GM10847 (cell line): ENCODE measurements around the gene MRPS18B.

Experiments used
- POLR2A ChIP-seq: IDR thresholded peaks from 2 replicates; pipeline ENCODE4 v1.6.1; 2011; ENCODE audit not compliant: insufficient read length; ENCODE audit errors: extremely low read depth

The MRPS18B gene

DNA sequence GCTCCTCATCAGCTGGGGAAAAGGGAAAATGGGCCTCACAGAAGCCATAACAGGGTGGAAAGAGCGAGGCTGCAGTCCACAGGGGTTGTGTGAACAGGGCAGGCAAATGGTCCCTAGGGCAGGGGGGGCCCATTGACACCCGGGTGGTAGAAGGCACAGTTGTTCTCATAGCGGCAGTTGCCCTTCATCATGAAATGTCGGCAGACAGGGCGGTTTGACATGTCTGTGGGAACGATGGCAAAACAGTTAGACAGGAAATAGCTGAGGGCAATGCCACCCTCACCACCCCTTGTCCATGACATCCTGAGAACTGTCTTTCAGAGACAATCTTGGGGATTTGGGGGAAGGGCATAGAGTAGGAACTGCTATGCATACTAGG, 16.2 kb upstream of the MRPS18B start:
- TF ChIP-seq POLR2A = no peak

DNA sequence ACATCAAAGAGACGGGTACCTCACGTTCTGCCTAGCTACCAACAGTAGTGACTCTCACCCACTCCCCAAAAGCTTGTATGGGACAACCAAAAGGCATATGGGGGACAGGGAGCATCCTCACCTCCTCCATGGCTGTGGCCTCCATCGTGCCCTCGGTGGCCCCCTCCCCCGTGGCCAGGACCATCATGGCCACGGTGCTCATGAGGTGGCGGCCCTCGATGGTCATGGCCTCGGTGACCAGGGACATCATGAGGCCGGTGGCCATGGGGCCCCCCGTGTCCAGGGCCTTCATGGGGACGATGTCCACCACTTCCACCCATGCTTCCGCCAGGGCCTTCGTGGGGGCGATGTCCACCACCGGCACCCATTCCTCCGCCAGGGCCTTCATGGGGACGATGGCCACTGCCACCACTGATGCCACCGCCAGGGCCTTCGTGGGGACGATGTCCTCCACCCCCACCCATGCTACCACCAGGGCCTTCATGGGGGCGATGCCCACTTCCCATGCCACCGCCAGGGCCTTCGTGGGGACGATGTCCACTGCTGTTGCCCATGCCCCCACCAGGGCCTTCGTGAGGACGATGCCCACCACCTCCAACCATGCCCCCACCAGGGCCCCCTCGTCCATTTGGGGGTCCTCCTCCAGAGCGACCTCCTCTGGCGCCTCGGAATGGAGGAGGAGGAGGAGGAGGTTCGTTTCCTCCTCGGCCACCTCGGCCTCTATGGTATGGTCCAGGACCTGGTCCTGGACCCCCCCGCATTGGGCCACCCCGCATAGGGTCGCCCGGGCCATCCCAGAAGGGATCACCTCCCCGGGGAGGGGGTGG, 15.6 kb upstream of the MRPS18B start:
- no peak for TF ChIP-seq POLR2A

DNA sequence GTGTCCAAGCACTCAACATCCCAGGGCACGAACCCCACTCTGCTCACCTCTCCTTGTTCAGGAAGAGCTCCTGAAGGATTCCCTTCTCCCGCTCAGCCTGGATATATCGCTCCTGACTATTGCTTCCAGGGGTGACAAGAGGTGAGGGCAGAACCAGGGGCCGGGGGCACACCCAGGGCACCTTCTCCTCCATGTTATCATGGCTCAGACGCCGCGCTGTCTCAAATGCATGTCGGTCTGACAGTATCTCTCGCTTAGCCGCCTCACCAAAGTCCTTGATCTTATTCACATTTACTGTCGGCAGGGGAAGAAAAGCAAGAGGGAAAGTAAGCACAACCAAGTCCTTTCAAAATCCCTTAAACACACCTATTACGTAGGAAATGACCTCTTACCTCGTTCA, 13.7 kb upstream of the MRPS18B start:
- TF ChIP-seq POLR2A = no peak

DNA sequence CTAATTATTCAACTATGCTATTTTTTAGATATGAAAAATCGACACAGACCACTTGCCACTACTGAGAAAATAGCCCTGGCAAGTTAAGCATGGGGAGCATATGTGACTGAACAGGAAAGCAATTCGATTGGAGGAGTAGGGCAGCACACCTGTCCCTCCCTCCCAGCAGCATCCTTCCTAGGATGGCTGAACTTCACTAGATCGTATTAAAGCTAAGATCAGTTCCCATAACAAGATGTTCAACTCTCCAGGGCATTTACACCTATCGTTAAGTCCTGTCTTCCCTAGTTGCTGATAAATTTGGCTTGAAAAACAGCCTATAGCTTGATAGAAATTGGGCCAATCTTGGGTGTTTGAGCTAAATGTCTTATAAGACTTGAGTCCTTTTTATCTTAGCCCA, 7.6 kb upstream of the MRPS18B start:
- TF ChIP-seq POLR2A = no peak

DNA sequence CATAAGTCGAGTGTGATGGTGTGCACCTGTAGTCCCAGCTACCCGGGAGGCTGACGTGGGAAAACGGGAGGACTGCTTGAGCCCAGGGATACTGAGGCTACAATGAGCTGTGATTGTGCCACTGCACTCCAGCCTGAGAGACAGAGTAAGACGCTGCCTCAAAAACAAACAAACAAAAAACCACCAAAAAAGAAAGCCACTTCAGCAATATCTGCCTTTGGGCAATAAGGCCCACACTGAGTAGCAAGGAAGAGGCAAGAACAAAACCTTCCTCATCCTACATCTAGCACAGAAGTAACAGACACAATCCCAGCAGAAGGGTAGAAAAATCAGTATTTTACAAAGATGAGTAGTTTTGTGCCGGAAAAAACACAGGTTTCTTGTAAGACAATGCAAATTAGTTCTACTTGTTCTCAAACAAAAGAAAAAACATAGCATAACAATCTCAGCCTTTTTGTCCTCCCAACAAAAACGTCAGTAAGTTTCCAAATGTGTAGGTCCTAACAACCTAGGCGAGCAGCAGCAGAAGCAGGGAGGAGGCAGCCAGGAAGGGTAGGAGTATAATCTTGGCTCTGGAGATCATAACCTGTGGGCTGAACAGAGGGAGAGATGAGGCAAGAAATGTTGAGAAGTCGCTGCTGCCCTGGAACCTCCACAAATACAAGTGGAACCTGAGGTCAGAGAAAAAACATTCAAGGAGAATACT, 6.3 kb upstream of the MRPS18B start:
- no peak for TF ChIP-seq POLR2A

DNA sequence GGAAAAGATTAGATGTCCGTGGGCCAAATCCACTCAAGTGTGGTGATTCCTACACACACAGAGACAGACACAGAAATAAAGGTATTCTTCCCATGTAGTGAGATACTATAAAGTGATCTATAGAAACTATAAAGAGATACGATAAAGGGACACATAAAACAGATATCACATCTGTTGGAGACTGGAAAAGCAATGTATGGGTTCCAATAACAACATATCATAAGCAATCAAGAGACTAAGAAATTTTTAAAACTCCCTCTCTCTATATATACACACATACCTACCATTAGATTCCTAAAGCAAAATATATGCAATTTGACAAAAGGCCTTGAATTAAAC, 5.8 kb upstream of the MRPS18B start:
- no peak for TF ChIP-seq POLR2A

DNA sequence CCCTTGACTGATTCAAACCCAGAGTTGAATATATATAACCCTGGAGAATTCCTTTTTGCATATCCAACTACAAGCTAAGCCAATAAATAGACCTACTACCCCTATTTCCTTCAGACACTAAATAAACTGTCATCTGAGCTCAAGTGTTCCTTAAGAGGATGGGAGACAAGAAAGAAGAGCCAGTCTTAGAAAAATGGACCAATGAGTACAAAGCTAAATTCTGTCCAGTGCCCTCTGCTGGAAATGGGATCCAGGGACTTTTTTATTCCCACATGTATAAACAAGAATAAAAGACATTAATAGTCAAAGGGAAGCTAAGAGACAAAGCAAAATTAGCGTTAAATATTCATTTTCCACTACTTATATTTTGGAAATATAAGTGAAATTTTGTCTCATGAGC, 5.4 kb upstream of the MRPS18B start:
- TF ChIP-seq POLR2A = no peak

DNA sequence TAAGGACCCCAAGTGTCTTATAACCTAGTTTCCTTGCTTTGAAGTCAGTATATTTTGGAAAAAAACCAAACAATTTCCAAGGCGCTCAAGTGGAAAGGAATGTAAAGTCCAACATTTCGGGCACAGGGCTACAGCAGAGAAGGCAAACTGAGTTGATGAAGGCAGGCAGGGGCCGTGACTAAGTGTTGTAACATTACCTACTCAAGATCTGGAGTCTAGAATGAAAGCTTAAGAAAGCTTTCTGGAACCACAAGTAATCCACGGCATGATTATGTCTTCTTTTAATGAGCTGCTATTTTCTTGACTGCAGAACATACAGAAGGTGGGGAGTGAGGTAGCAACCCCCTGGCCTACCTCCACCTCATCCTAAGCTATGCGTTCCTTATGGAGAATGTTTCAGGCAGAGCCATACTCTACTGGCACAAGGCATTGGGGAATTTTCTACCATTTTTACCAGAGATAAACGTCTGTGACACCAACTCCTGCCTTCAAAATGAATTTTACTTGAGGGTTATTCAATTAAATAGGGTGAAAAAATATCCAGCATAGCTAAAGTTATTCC, 4.9 kb upstream of the MRPS18B start:
- no peak for TF ChIP-seq POLR2A

DNA sequence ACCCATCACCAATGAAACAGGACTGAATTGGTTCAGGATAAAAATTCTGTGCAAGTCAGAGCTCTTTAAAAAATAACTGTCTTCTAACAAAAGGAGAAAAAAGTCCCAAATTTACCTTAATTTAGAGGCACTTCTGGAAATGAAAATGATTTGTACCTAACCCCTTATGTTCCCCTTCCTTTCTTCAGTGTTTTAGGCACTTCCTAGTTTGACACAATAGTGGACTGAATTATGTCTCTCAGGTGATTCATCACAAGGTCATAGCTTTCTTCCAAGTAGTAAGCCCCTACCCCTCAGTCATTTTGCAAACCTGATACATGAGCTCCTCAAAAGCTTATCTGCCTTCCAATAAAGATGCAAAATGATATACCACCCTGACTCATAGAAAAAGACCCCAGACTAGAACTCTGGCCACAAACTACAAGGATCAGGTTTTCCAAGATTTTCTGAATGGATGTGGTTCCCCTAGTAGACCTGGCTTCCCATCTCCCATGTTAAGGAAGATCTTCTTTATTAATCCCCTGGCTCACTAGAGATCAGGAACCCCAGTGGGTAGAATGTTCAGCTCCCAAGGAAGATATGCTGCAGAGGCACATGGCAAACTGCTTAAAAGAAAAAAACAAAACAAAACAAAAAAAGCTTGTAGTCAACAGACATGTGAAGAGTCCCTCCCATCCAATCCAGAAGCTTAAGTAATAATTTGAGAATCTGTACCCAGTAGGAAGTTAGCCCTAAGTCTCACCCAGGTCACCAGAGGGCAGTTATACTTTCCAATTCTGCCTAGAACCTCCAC, 4.2 kb upstream of the MRPS18B start:
- TF ChIP-seq POLR2A = no peak

DNA sequence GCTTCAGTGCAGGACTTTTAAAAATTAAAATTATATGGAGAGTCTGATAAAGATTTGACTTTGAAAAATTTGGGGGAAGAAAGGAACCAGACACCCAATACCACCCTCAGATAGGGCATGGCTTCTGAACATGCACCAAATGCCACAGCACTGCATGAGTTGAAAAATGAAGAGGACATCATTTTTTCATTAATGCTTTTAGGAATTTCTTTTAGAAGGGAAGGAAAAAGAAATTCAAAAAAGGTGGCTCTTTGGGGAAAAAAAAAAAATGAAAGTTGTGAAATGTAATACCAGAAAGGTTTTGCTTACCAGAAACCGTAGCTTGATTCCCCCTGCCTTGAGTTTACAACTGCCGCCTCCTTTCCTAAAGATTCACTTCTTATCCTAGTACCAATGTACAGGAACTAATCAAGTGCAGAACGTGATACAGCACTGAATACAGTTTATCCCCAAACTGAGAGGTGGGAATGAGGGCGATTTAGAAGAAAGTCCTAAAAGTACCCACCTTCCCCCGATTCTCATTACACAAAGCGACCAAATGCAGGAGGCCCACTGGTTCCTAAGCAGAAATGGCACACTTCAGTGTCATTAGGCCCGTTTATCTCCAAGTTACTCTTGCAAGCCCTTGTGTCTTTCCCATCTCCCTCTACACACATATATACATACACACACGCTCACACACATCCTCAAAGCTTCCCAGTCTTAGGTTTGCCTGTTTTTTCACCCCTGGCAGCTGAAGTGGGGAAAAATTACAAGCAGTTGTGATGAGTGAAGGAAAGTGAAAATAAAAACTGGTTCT, 3.4 kb upstream of the MRPS18B start:
- no peak for TF ChIP-seq POLR2A

DNA sequence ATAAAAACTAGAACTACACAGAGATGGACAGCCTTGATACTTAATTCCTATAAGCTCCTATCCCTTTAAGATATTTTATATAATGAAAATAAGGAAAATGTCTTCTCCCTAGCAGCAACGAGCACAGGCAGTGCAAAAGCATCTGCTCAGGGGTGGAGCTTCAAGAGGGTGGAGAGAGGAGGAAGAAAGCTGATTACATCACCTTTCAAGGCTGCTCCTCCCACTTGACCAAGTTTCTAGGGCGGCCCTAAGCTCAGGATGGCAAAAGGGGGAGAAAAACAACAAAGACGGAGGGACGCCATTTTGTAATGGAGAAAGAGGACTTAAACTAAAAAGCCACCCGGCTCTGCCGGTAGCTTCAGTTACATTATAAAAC, 2.8 kb upstream of the MRPS18B start:
- no peak for TF ChIP-seq POLR2A

DNA sequence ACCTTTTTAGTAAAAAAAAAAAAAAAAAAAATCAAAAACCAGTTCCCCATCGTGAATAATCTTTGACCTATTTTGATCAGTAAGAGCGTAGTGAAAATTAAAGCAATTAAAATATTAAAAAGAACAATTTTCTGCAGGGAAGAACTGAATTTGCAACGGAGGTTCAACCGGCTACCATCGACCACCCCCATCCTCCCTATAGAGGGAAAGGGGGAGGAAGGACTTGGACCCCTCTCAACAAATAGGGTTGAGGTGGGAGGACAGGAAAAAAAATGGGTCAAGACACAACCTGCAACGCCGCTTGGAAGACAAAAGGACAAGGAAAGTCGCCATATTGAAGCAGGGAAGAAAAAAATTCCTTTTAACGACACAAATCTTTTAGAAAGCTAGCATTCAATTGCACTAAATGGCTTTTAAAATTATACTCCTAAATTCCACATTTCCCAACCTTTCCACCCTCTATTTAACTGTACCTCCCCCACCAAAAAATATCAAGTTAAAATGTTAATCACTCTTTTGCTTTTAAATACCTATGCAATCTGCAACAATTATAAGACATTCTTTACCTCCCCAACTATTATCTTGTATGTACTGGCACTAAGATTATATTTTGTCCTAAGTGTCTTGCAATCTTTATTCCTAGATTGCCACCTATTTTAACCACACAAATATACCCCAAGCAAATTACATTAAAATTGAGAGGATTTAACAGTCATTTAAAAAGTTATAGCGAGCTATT, 2.3 kb upstream of the MRPS18B start:
- TF ChIP-seq POLR2A = peak; percentile 69

DNA sequence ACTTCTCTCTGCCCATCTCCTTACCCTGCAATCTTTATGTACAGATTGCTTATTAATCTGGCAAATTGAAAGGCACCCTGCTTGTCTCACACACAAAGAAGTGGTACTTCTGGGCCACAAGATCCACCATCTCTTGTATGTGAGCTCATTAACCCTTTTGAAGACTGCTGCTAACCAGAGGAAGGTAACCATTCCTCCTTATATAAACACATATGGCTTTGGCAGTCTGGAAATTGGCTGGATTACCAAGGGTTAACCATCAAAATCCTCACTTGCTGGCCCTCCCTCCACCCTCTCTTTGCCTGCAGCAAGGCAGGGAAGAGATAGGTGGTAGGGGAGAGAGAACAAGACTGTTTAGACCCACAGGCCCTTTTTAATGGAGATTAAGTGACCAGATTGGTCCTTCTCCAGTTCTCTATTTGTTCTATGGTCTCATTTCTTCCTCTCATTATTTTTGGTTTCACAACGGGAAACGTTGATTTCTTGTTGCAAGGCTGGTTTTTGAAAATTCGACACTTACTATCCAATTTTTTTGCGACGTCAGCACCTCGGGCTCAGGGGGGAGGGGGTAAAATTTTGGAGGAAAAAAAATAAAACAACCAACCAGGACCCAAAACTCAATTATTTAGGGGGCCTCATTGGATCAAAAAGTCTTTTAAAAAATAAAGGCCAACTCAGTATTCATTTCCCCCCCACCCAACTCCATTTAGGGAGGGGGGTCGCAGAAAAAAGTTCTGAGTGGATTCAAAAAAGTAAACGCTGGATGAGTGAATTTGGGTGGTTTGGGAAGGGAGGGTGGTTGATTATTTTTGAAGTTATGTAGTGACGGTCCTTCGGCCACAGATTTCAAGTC, 1.5 kb upstream of the MRPS18B start:
- TF ChIP-seq POLR2A = no peak

DNA sequence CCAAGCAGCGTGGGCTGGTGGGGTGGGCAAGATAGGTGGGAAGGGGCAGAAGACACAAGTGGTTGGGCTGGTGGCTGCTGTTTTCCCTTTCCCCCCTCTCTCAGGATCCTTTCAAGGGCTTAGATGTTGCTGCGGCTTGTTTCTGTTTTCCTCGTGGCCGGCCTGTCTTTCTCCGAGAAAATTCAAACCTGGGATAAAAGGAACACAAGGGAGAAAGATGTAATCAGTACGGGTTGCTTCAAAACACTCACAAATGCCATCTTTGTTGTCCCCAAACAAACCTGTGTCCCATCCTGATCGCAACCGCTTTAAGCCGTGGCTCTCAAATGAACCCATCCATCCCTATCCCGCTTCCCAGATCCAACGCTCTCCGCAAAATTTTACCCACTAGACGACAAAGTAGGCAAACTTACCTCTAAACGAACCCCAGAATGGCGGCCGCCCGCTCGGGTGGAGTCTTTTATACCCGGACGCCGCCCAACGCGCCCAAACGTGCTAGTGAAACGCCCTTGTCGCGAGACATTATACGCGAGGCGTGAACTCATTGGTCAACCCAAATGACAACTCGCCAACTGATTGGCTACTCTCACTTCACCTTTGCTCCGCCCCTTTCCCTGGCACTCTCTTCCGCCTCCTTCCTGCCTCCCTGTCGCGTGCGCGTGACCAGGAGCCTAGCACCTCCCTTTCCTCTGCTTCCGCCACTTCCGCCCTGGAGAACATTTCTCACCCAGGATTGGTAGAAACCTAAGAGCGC, 652 bp upstream of the MRPS18B start, which contains the start of gene PPP1R10:
PPP1R10 (minus strand) TSS at position 433 of the 754 bp plus-strand sequence. CDS start 7,299 bp downstream, outside the sequence.
- peak; percentile 99 for TF ChIP-seq POLR2A
